ENCODE data around the gene MYBPC2. TPM values are rescaled to one million over a fixed set of nuclear protein-coding genes. Genes with fewer than 3 reads are reported as not detected.

Gene MYBPC2
- total and polyA plus RNA-seq, 12 donors: 0.01 to 0.35 (median 0.13) TPM; not detected in 9

DNA sequence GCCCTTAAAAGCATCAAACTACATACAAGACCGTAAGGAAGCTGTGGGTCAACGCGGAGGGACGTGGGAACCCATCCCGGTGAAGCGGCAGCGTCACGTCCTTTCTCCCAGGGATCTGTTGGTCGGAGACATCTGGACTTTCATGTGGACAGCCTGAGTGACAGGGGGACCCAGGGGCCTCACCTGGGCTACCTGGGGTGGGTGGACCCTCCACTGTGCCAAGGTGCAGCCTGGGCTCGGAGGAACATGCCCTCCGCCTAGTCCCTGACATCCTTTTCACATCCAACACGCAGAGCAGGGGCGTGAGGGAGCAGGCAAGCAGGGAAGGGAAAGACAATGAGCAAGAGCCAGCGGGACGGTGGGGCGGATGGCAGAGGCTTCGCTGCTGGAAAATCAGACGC, 57.7 kb downstream of the MYBPC2 start:
- ATAC-seq: no peak
- TF ChIP-seq, protein P1, sequence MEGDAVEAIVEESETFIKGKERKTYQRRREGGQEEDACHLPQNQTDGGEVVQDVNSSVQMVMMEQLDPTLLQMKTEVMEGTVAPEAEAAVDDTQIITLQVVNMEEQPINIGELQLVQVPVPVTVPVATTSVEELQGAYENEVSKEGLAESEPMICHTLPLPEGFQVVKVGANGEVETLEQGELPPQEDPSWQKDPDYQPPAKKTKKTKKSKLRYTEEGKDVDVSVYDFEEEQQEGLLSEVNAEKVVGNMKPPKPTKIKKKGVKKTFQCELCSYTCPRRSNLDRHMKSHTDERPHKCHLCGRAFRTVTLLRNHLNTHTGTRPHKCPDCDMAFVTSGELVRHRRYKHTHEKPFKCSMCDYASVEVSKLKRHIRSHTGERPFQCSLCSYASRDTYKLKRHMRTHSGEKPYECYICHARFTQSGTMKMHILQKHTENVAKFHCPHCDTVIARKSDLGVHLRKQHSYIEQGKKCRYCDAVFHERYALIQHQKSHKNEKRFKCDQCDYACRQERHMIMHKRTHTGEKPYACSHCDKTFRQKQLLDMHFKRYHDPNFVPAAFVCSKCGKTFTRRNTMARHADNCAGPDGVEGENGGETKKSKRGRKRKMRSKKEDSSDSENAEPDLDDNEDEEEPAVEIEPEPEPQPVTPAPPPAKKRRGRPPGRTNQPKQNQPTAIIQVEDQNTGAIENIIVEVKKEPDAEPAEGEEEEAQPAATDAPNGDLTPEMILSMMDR (IDR thresholded peaks at IDR 0.05): no peak
- DNase-seq: no peak
- Histone ChIP-seq H3K36me3 (peaks cover 0 to 9% (median 0%) of the 10 kb centered on the region in 9 donors), H3K9me3 (peaks cover 0 to 9% (median 0%) of the 10 kb centered on the region in 11 donors), H3K27ac (no peak overlapping the region), H3K4me1 (peaks cover 0 to 18% (median 0%) of the 10 kb centered on the region in 9 donors), H3K4me3 (no peak overlapping the region), H3K27me3 (peaks cover 0 to 4% (median 0%) of the 10 kb centered on the region in 7 donors)
- WGBS, 2 donors: 93 to 95% methylated on average over 18 of the region's 18 CpGs
- intact Hi-C loops (cut with DNase I): no loop called here

DNA sequence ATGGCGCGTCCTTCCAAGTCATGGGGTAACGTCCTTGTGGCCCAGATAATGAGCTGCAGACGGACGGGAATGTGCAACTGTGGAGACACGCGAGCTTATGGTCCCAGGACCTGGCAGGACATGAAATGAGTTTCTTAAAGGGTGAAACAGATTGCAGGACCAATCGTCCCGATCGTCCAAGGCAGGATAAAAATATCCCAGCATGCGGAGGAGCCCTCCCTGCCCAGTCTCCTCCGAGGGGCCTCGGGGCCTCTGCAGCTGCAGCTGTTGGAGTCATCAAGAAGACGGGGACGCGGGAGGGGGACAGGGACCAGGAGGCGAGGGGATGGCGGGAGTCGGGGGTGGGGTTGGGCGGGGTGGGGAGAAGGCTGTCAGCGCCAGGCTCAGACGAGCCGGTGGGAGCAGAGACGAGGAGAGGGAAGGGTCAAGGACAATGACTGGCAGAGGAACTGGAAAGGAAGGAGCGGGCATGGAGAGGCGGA, 58.3 kb downstream of the MYBPC2 start:
- Histone ChIP-seq H3K4me3 (no peak overlapping the region), H3K9me3 (peaks cover 0 to 9% (median 0%) of the 10 kb centered on the region in 11 donors), H3K4me1 (peaks cover 0 to 18% (median 0%) of the 10 kb centered on the region in 9 donors), H3K27me3 (peaks cover 0 to 4% (median 0%) of the 10 kb centered on the region in 7 donors), H3K36me3 (peaks cover 0 to 9% (median 0%) of the 10 kb centered on the region in 9 donors), H3K27ac (no peak overlapping the region)
- no peak for DNase-seq
- TF ChIP-seq, protein P1 (IDR thresholded peaks at IDR 0.05): no peak
- 13 to 21% methylated on average over 23 to 26 of the region's 26 CpGs for WGBS, 2 donors
- ATAC-seq: no peak
- intact Hi-C loops (cut with DNase I): no loop called here

DNA sequence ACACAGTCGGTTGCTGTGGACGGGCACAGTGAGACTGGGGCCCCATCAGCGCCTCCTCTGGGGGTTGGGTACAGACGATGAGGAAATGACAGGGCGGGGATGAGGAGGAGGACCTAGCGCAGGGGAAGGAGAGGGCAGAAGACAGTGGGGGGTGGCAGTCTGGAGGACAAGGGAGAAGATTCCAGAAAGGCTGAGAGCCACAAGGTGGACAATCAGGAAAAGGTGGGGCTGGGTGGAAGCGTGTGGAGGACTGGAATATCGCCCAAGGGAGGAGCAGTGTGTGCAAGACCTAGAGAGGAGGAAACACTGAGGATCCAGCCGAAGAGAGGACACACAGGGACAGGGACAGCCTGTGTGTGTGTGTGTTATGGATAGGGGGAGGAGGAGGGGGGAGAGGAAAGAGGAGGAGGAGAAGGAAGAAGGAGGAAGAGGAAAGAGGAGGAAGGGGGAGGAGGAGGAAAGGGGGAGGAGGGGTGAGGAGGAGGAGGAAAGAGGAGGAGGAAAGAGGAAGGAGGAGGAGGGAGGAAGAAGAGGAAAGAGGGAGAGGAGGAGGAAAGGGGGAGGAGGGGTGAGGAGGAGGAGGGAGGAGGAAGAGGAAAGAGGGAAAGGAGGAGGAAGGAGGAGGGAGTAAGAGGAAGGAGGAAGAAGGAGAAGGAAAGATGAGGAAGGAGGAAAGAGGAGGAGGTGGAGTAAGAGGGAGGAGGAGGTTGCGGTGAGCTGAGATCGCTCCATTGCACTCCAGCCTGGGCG, 59.8 kb downstream of the MYBPC2 start:
- H3K27ac ChIP-seq: no peak overlapping the region
- peaks cover 0 to 15% (median 0%) of the 10 kb centered on the region in 9 donors for H3K4me1 ChIP-seq
- H3K9me3 ChIP-seq: peaks cover 0 to 9% (median 0%) of the 10 kb centered on the region in 11 donors
- intact Hi-C loops (cut with DNase I): no loop called here
- no peak for DNase-seq
- H3K27me3 ChIP-seq: peaks cover 0 to 3% (median 0%) of the 10 kb centered on the region in 7 donors
- TF ChIP-seq, protein P1 (IDR thresholded peaks at IDR 0.05): no peak
- WGBS, 2 donors: 12 to 18% methylated on average over 9 of the region's 12 CpGs
- ATAC-seq: no peak
- no peak overlapping the region for H3K4me3 ChIP-seq
- peaks cover 0 to 6% (median 0%) of the 10 kb centered on the region in 9 donors for H3K36me3 ChIP-seq

DNA sequence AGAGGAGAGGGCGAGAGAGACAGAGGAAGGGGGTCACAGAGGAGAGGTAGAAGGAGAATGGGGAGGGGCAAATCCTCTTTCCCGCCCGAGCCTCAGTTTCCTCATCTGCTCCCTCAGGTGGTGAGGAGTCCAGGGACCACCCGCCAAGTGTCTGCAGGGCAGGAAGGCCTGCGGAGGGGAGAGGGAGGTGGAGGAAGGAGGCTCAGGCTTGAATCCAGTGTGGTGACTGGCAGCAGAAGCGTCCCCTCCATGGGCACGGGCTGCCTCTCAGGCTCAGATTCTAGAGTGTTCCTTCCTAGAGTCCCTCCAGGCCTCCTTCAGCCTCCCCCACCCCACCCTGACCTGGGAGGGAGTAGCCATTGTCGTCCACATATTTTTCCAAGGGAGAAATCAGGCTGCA, 60.5 kb downstream of the MYBPC2 start:
- TF ChIP-seq, protein P1 (IDR thresholded peaks at IDR 0.05): no peak
- WGBS, 2 donors: 40 to 48% methylated on average over 8 of the region's 8 CpGs
- H3K9me3 ChIP-seq: peaks cover 0 to 9% (median 0%) of the 10 kb centered on the region in 11 donors

More for the DNA sequence above, 60.5 kb downstream of the MYBPC2 start:
- H3K27me3 ChIP-seq: no peaks in the 10 kb centered on the region
- no peak overlapping the region for H3K27ac ChIP-seq
- ATAC-seq: no peak
- H3K4me1 ChIP-seq: peaks cover 0 to 15% (median 0%) of the 10 kb centered on the region in 9 donors
- H3K4me3 ChIP-seq: no peak overlapping the region
- no peak for DNase-seq
- intact Hi-C loops (cut with DNase I): no loop called here
- H3K36me3 ChIP-seq: peaks cover 0 to 6% (median 0%) of the 10 kb centered on the region in 9 donors
